H1 (cell line): ENCODE data around the gene CDKN1B. TPM values are rescaled to one million over a fixed set of nuclear protein-coding genes. Genes with fewer than 3 reads are reported as not detected.

Source experiments
- CTCF ChIA-PET: fragments of 300-600 bp; sonication (Branson Sonifier 250); formaldehyde crosslinking; loops from one replicate; lab custom pipeline; 2021; ENCODE audit not compliant: partially characterized antibody; lab: Charles Lee
- POLR2A ChIA-PET: fragments of 300-600 bp; sonication (Branson Sonifier 250); formaldehyde crosslinking; loops from one replicate; lab custom pipeline; 2021; ENCODE audit warnings: inconsistent platforms; ENCODE audit not compliant: partially characterized antibody; lab: Charles Lee
- DNase-seq, 2 experiments: peaks; one replicate each; pipeline versions ENCODE4 v3.0.0 to v3.0.0-alpha.2; 2010 to 2022; ENCODE audit warnings: low spot score in 2 of 2, low read depth in 1 of 2, mixed read lengths in 1 of 2
- FAIRE-seq: peaks from 2 replicates; lab custom pipeline; 2011; peaks lifted over from hg19 to GRCh38; lab: Jason Lieb, UNC
- H2AFZ ChIP-seq: 2 replicates; pipeline ENCODE4 v1.8.1; 2012; ENCODE audit warnings: low read length, inconsistent platforms
- H2AK5ac ChIP-seq: 2 replicates; pipeline ENCODE4 v1.6.1; 2013; ENCODE audit warnings: low read depth, low read length
- H2BK120ac ChIP-seq: replicated peaks from 2 replicates; pipeline ENCODE3; 2013; ENCODE audit warnings: low read depth, low read length, inconsistent platforms
- H2BK12ac ChIP-seq: 2 replicates; pipeline ENCODE4 v1.6.1; 2013; ENCODE audit warnings: low read depth, low read length
- H2BK15ac ChIP-seq: 2 replicates; pipeline ENCODE4 v1.6.1; 2013; ENCODE audit warnings: low read length
- H2BK20ac ChIP-seq: 2 replicates; pipeline ENCODE4 v1.6.1; 2013; ENCODE audit warnings: low read length
- H2BK5ac ChIP-seq: 2 replicates; pipeline ENCODE4 v1.6.1; 2013; ENCODE audit warnings: low read depth, low read length
- H3K14ac ChIP-seq: 2 replicates; pipeline ENCODE4 v1.6.1; 2013; ENCODE audit warnings: inconsistent platforms; ENCODE audit not compliant: insufficient read length
- H3K18ac ChIP-seq: 2 replicates; pipeline ENCODE4 v1.6.1; 2013; ENCODE audit warnings: low read length; ENCODE audit errors: extremely low read depth
- H3K23ac ChIP-seq: 2 replicates; pipeline ENCODE4 v1.6.1; 2013; ENCODE audit warnings: inconsistent platforms; ENCODE audit not compliant: insufficient read length
- H3K23me2 ChIP-seq: 2 replicates; pipeline ENCODE4 v1.6.1; 2013; ENCODE audit warnings: low read depth, low read length
- H3K27ac ChIP-seq: 2 replicates; pipeline ENCODE4 v1.6.1; 2011; ENCODE audit warnings: low read depth, low read length, inconsistent platforms
- H3K27me3 ChIP-seq, 4 experiments: replicated peaks in 1 of 4; 1 replicate in 1 of 4; 2 replicates in 3 of 4; pipeline versions ENCODE4 v1.6.1 to v1.8.1; 2011 to 2013; ENCODE audit warnings: low read length in 3 of 4, mild to moderate bottlenecking in 3 of 4, inconsistent platforms in 2 of 4, mixed read lengths in 2 of 4, moderate library complexity in 1 of 4; ENCODE audit not compliant: control insufficient read depth in 3 of 4, insufficient read depth in 3 of 4; ENCODE audit errors: extremely low read depth in 1 of 4
- H3K36me3 ChIP-seq, 4 experiments: 2 replicates each; pipeline versions ENCODE4 v1.6.1 to v1.8.1; 2011 to 2013; ENCODE audit warnings: mild to moderate bottlenecking in 4 of 4, low read length in 3 of 4, moderate library complexity in 2 of 4, control low read depth in 1 of 4, inconsistent platforms in 1 of 4; ENCODE audit not compliant: insufficient read depth in 4 of 4, control insufficient read depth in 2 of 4
- H3K4ac ChIP-seq: replicated peaks from 2 replicates; pipeline ENCODE3; 2013; ENCODE audit warnings: low read length, low read depth, mixed read lengths, inconsistent platforms; ENCODE audit not compliant: insufficient read length
- H3K4me1 ChIP-seq, 4 experiments: replicated peaks in 1 of 4; 1 replicate in 1 of 4; 2 replicates in 3 of 4; pipeline versions ENCODE4 v1.6.1 to v1.8.1; 2011 to 2013; ENCODE audit warnings: low read length in 3 of 4, inconsistent platforms in 2 of 4, mixed read lengths in 1 of 4; ENCODE audit not compliant: insufficient read depth in 4 of 4, control insufficient read depth in 3 of 4
- H3K4me2 ChIP-seq, 2 experiments: 2 replicates each; pipeline versions ENCODE4 v1.6.1 to v1.8.1; 2011 to 2013; ENCODE audit warnings: low read depth in 2 of 2, low read length in 2 of 2, control low read depth in 1 of 2, inconsistent platforms in 1 of 2, mild to moderate bottlenecking in 1 of 2; ENCODE audit not compliant: insufficient read depth in 1 of 2
- H3K4me3 ChIP-seq, 4 experiments: fragments of 200-600, 300-600 bp in 1 of 4; sonication (generic), shearing (Covaris generic), sonication (Bioruptor Twin) in 1 of 4; 2 replicates each; pipeline versions ENCODE4 v1.5.1 to v1.8.1; 2011 to 2016; ENCODE audit warnings: low read length in 4 of 4, low read depth in 3 of 4, control low read depth in 2 of 4, inconsistent platforms in 2 of 4, mild to moderate bottlenecking in 2 of 4, mixed read lengths in 1 of 4, moderate library complexity in 1 of 4; ENCODE audit not compliant: insufficient read depth in 2 of 4; ENCODE audit errors: extremely low read depth in 1 of 4
- H3K56ac ChIP-seq: replicated peaks from 2 replicates; pipeline ENCODE3; 2013; ENCODE audit warnings: low read depth, mild to moderate bottlenecking, mixed read lengths, low read length, inconsistent platforms; ENCODE audit not compliant: insufficient read length
- H3K79me1 ChIP-seq: 2 replicates; pipeline ENCODE4 v1.6.1; 2013; ENCODE audit warnings: low read depth, low read length, control low read depth
- H3K79me2 ChIP-seq, 2 experiments: 2 replicates each; pipeline versions ENCODE4 v1.6.1 to v1.8.1; 2012 to 2013; ENCODE audit warnings: low read length in 2 of 2, mild to moderate bottlenecking in 2 of 2, inconsistent platforms in 1 of 2; ENCODE audit not compliant: insufficient read depth in 2 of 2, control insufficient read depth in 1 of 2
- H3K9ac ChIP-seq, 4 experiments: replicated peaks in 1 of 4; 1 replicate in 1 of 4; 2 replicates in 3 of 4; pipeline versions ENCODE4 v1.6.1 to v1.8.1; 2011 to 2013; ENCODE audit warnings: low read depth in 3 of 4, low read length in 3 of 4, control low read depth in 2 of 4, mild to moderate bottlenecking in 2 of 4, moderate library complexity in 2 of 4, inconsistent platforms in 1 of 4; ENCODE audit errors: extremely low read depth in 1 of 4
- H3K9me3 ChIP-seq, 2 experiments: 2 replicates each; pipeline versions ENCODE4 v1.6.1 to v1.8.1; 2012 to 2013; ENCODE audit warnings: mild to moderate bottlenecking in 2 of 2, moderate library complexity in 2 of 2, control low read depth in 1 of 2, inconsistent platforms in 1 of 2, low read depth in 1 of 2, low read length in 1 of 2, mixed read lengths in 1 of 2; ENCODE audit not compliant: insufficient read depth in 2 of 2
- H4K20me1 ChIP-seq, 2 experiments: replicated peaks in 1 of 2; 2 replicates each; pipeline versions ENCODE3 to v1.8.1; 2011 to 2013; ENCODE audit warnings: inconsistent platforms in 2 of 2, low read length in 2 of 2, mild to moderate bottlenecking in 1 of 2; ENCODE audit not compliant: insufficient read depth in 2 of 2, control insufficient read depth in 1 of 2
- H4K5ac ChIP-seq: 2 replicates; pipeline ENCODE4 v1.6.1; 2013; ENCODE audit warnings: low read length, low read depth, mixed read lengths, inconsistent platforms; ENCODE audit not compliant: insufficient read length
- H4K8ac ChIP-seq: 2 replicates; pipeline ENCODE4 v1.8.0; 2013; ENCODE audit warnings: mild to moderate bottlenecking, moderate library complexity, low read length, inconsistent platforms; ENCODE audit not compliant: insufficient read depth; ENCODE audit errors: extremely low read depth
- H4K91ac ChIP-seq: replicated peaks from 2 replicates; pipeline ENCODE3; 2013; ENCODE audit warnings: low read length, mixed read lengths, inconsistent platforms; ENCODE audit not compliant: insufficient read length
- E2F6 ChIP-seq: IDR thresholded peaks from 2 replicates; pipeline ENCODE4 v1.6.1; 2012; ENCODE audit warnings: inconsistent platforms
- FOSL1 ChIP-seq: IDR thresholded peaks from 2 replicates; pipeline ENCODE4 v1.6.1; 2011; ENCODE audit warnings: mild to moderate bottlenecking, low read depth, low read length, moderate library complexity; ENCODE audit not compliant: insufficient read depth
- JUN ChIP-seq: IDR thresholded peaks from 2 replicates; pipeline ENCODE4 v1.6.1; 2011; ENCODE audit warnings: low read depth, mild to moderate bottlenecking, improper control_type of control experiment, low read length
- PHF8 ChIP-seq: fragments of 200-600 bp; sonication (generic); conservative IDR thresholded peaks from 2 replicates; pipeline ENCODE4 v1.7.1; 2012; ENCODE audit warnings: low read depth, mild to moderate bottlenecking, inconsistent platforms, low read length, moderate library complexity
- RAD21 ChIP-seq, 2 experiments: IDR thresholded peaks in 1 of 2; conservative IDR thresholded peaks in 1 of 2; 2 replicates each; pipeline ENCODE4 v1.6.1; 2011; ENCODE audit warnings: low read depth in 2 of 2, low read length in 2 of 2, improper control_type of control experiment in 1 of 2, inconsistent platforms in 1 of 2, mild to moderate bottlenecking in 1 of 2, moderate library complexity in 1 of 2
- SIRT6 ChIP-seq: IDR thresholded peaks from one replicate; pipeline ENCODE4 v1.7.1; 2012; ENCODE audit warnings: low read length, inconsistent platforms
- ZNF274 ChIP-seq: IDR thresholded peaks from 2 replicates; pipeline ENCODE4 v1.7.0; 2012; ENCODE audit warnings: low read length, borderline replicate concordance; ENCODE audit errors: extremely low read depth
- WGBS, 2 experiments: shearing (Covaris generic) in 1 of 2; methylation state at CpG; one replicate each; pipeline versions ENCODE4 v1.1.6 to v1.1.7; 2013 to 2015; ENCODE audit warnings: low lambda C conversion rate in 2 of 2, mixed read lengths in 2 of 2, inconsistent platforms in 1 of 2, low coverage in 1 of 2, missing lambda C conversion rate in 1 of 2; ENCODE audit not compliant: insufficient replicate concordance in 2 of 2, insufficient coverage in 1 of 2, insufficient read length in 1 of 2; ENCODE audit errors: extremely low coverage in 1 of 2, missing lambda C conversion rate in 1 of 2; 5-methylcytosine and 5-hydroxymethylcytosine counted together
- polyA plus RNA-seq, 7 experiments: library from polyadenylated mRNA; depleted of rRNA in 3 of 7; stranded (reverse) in 5 of 7; unstranded in 2 of 7; fragments of >200 nt in 5 of 7; fragments of 200-250 nt in 2 of 7; gene quantifications; 1 replicate in 5 of 7; 2 replicates in 1 of 7; 4 replicates in 1 of 7; pipeline versions ENCODE4 v1.2.1 to v1.2.3, GENCODE V29; 2011 to 2013; ENCODE audit warnings: missing spikeins in 2 of 7, mixed read lengths in 2 of 7
- total RNA-seq: library from RNA; stranded (reverse); fragmentation: NEBNext Ultra II Directional; extraction: Animal tissue kit (Norgen Biotek cat#: 25700); gene quantifications from 2 replicates; pipeline ENCODE4 v1.2.1, GENCODE V29; 2021

CDKN1B gene
- total and polyA plus RNA-seq, 2 of the 8 experiments (the other 6 are each of a cell fraction or from before 2014, with no cell fraction given): 6.5 to 27.2 TPM

- Histone ChIP-seq H3K4me3 (no peak overlapping the region), H4K20me1 (no peaks in the 10 kb centered on the region), H3K4me1 (no peaks in the 10 kb centered on the region), H3K27me3 (no peaks in the 10 kb centered on the region), H3K79me2 (no peaks in the 10 kb centered on the region), H4K91ac (no peak overlapping the region), H3K18ac (no peak overlapping the region), H3K23me2 (no peaks in the 10 kb centered on the region), H2BK5ac (no peak overlapping the region), H2BK20ac (no peak overlapping the region), H3K36me3 (no peaks in the 10 kb centered on the region), H2AFZ (no peak overlapping the region), H3K4me2 (no peak overlapping the region), H2BK12ac (no peak overlapping the region), H4K8ac (no peak overlapping the region), H4K5ac (no peak overlapping the region), H3K27ac (no peak overlapping the region), H3K23ac (no peak overlapping the region), H2AK5ac (no peak overlapping the region), H2BK15ac (no peak overlapping the region), H3K14ac (no peak overlapping the region), H3K9me3 (no peaks in the 10 kb centered on the region), H3K9ac (no peak overlapping the region), H3K4ac (no peak overlapping the region), H3K79me1 (no peaks in the 10 kb centered on the region), H2BK120ac (no peak overlapping the region), H3K56ac (no peak overlapping the region)
- DNase-seq: no peak
- no peak for FAIRE-seq
- 85% methylated on average over 6 of the region's 6 CpGs; no CpG with 5 or more reads in 1 of the 2 experiments for WGBS, 2 experiments
- ChIA-PET CTCF (no interaction called here), POLR2A (no interaction called here)
- TF ChIP-seq RAD21 (IDR thresholded peaks at IDR 0.05 in 1 of 2, conservative IDR thresholded peaks at IDR 0.05 in 1 of 2; ENCODE audit: low read depth in 2 of 2, low read length in 2 of 2) (no peak), E2F6 (no peak), ZNF274 (no peak), FOSL1 (no peak), SIRT6 (no peak), JUN (no peak), PHF8 (no peak)
Measured at GRCh38 chr12:12770262-12770661, 53.1 kb downstream of the CDKN1B start.
